HCT116 (cell line): ENCODE data around the gene KIAA0319L. TPM values are rescaled to one million over a fixed set of nuclear protein-coding genes. Genes with fewer than 3 reads are reported as not detected.

Experiments
- ATAC-seq: fragments of 200-7000 bp; cut with Tn5 transposase; 2 replicates; pipeline ENCODE4 v1.9.1; 2020; ENCODE audit warnings: mild to moderate bottlenecking, moderate library complexity
- BruUV-seq: library from RNA; stranded (reverse); fragments of 400-500 nt; replicated peaks from 2 replicates; lab custom pipeline; 2021; lab: Mats Ljungman, UMichigan
- CTCF ChIA-PET: fragments of 300-600 bp; sonication (Branson Sonifier 250); formaldehyde crosslinking; loops from one replicate; lab custom pipeline; 2021; ENCODE audit warnings: antibody characterized with exemption; lab: Charles Lee
- POLR2A ChIA-PET: fragments of 300-600, 350-600 bp; sonication (Branson Sonifier 250); formaldehyde crosslinking; loops from one replicate; lab custom pipeline; 2021; ENCODE audit warnings: antibody characterized with exemption; lab: Charles Lee
- RAD21 ChIA-PET, 2 experiments: fragments of 300-600 bp; sonication (Branson Sonifier 250); formaldehyde crosslinking; loops; one replicate each; lab custom pipeline; 2023; ENCODE audit warnings: low total read pairs in 2 of 2; ENCODE audit not compliant: uncharacterized antibody in 2 of 2, unreplicated experiment in 2 of 2, low non-redundant PET in 1 of 2; lab: Charles Lee
- DNase-seq: peaks from one replicate; pipeline ENCODE4 v3.0.0-alpha.2; 2010; ENCODE audit warnings: low read depth, low spot score
- H2AFZ ChIP-seq: fragments of 200-600 bp; shearing (Covaris generic), sonication (generic); 2 replicates; pipeline ENCODE4 v1.6.1; 2017; ENCODE audit warnings: low read depth, mixed run types, mixed read lengths, antibody characterized with exemption, low read length; ENCODE audit not compliant: poor library complexity, severe bottlenecking
- H3K27ac ChIP-seq: 2 replicates; pipeline ENCODE4 v1.5.1; 2012; ENCODE audit warnings: low read depth, low read length
- H3K27me3 ChIP-seq: fragments of 200-600 bp; sonication (generic); 2 replicates; pipeline ENCODE4 v1.6.1; 2016; ENCODE audit warnings: mixed run types, low read length, mixed read lengths; ENCODE audit not compliant: insufficient read depth
- H3K36me3 ChIP-seq, 2 experiments: fragments of 200-500 bp in 1 of 2; fragments of 200-600 bp in 1 of 2; sonication (Bioruptor generic) in 1 of 2; sonication (generic) in 1 of 2; 2 replicates each; pipeline versions ENCODE4 v1.5.1 to v1.6.1; 2014 to 2016; ENCODE audit warnings: low read length in 2 of 2, inconsistent platforms in 1 of 2, mixed read lengths in 1 of 2, mixed run types in 1 of 2; ENCODE audit not compliant: insufficient read depth in 2 of 2, control insufficient read depth in 1 of 2
- H3K4me1 ChIP-seq, 2 experiments: fragments of 200-600 bp in 1 of 2; sonication (generic) in 1 of 2; 2 replicates each; pipeline versions ENCODE4 v1.5.1 to v1.6.1; 2012 to 2017; ENCODE audit warnings: low read length in 2 of 2, inconsistent platforms in 1 of 2, mild to moderate bottlenecking in 1 of 2, mixed read lengths in 1 of 2, mixed run types in 1 of 2, moderate library complexity in 1 of 2; ENCODE audit not compliant: insufficient read depth in 2 of 2, control insufficient read depth in 1 of 2
- H3K4me2 ChIP-seq: fragments of 200-600 bp; sonication (generic); 2 replicates; pipeline ENCODE4 v1.6.1; 2017; ENCODE audit warnings: mixed run types, low read length, mixed read lengths
- H3K4me3 ChIP-seq, 2 experiments: fragments of 200-600 bp in 1 of 2; sonication (generic) in 1 of 2; replicated peaks in 1 of 2; 2 replicates each; pipeline ENCODE4 v1.5.1; 2011 to 2016; ENCODE audit warnings: low read length in 2 of 2, control low read depth in 1 of 2, low read depth in 1 of 2, mild to moderate bottlenecking in 1 of 2, mixed read lengths in 1 of 2, mixed run types in 1 of 2
- H3K79me2 ChIP-seq: fragments of 200-600 bp; sonication (generic); 2 replicates; pipeline ENCODE4 v1.6.1; 2017; ENCODE audit warnings: mild to moderate bottlenecking, mixed run types, low read length, moderate library complexity, mixed read lengths; ENCODE audit not compliant: insufficient read depth
- H3K9ac ChIP-seq: fragments of 200-600 bp; sonication (generic); 2 replicates; pipeline ENCODE4 v1.6.1; 2016; ENCODE audit warnings: low read length, mixed read lengths
- H3K9me2 ChIP-seq: fragments of 200-600 bp; sonication (generic), shearing (Covaris generic); 2 replicates; pipeline ENCODE4 v1.6.1; 2017; ENCODE audit warnings: mixed run types, mild to moderate bottlenecking, moderate library complexity; ENCODE audit not compliant: insufficient read depth
- H3K9me3 ChIP-seq, 2 experiments: fragments of 200-500 bp in 1 of 2; fragments of 200-600 bp in 1 of 2; sonication (Bioruptor generic) in 1 of 2; sonication (generic) in 1 of 2; 2 replicates each; pipeline ENCODE4 v1.6.1; 2014 to 2017; ENCODE audit warnings: low read length in 2 of 2, mixed read lengths in 2 of 2, inconsistent platforms in 1 of 2, low read depth in 1 of 2, mild to moderate bottlenecking in 1 of 2, mixed run types in 1 of 2, moderate library complexity in 1 of 2; ENCODE audit not compliant: control insufficient read depth in 1 of 2, insufficient read depth in 1 of 2
- H4K20me1 ChIP-seq: fragments of 200-600 bp; sonication (generic), shearing (Covaris generic); 2 replicates; pipeline ENCODE4 v1.6.1; 2017; ENCODE audit warnings: mixed run types, mild to moderate bottlenecking, moderate library complexity; ENCODE audit not compliant: insufficient read depth
- CEBPB ChIP-seq: IDR thresholded peaks from 2 replicates; pipeline ENCODE4 v1.6.1; 2012; ENCODE audit warnings: low read depth
- EGR1 ChIP-seq: IDR thresholded peaks from 2 replicates; pipeline ENCODE4 v1.6.1; 2012; ENCODE audit warnings: low read depth
- EZH2 ChIP-seq: fragments of 200-600 bp; sonication (generic); IDR thresholded peaks from 2 replicates; pipeline ENCODE4 v1.6.1; 2017; ENCODE audit warnings: antibody characterized with exemption, mixed run types
- POLR2A ChIP-seq: IDR thresholded peaks from 2 replicates; pipeline ENCODE4 v1.7.0; 2011; ENCODE audit warnings: borderline replicate concordance; ENCODE audit not compliant: insufficient read depth, insufficient read length; ENCODE audit errors: extremely low read depth
- POLR2AphosphoS5 ChIP-seq: IDR thresholded peaks from 2 replicates; pipeline ENCODE4 v1.6.1; 2011; ENCODE audit warnings: mild to moderate bottlenecking, low read depth, low read length, moderate library complexity
- SIN3A ChIP-seq: IDR thresholded peaks from 2 replicates; pipeline ENCODE4 v1.6.1; 2012; ENCODE audit warnings: low read depth
- SP1 ChIP-seq: IDR thresholded peaks from 2 replicates; pipeline ENCODE4 v1.6.1; 2012; ENCODE audit warnings: low read depth
- ZFX ChIP-seq: fragments of 450-650 bp; IDR thresholded peaks from 2 replicates; pipeline ENCODE4 v1.6.1; 2017
- ZNF274 ChIP-seq: fragments of 200-500 bp; sonication (Bioruptor generic); IDR thresholded peaks from 2 replicates; pipeline ENCODE4 v1.6.1; 2014; ENCODE audit warnings: mild to moderate bottlenecking, low read depth, low read length, inconsistent platforms
- intact Hi-C: fragments of 100-400 bp; cut with micrococcal nuclease; formaldehyde crosslinking; loops from 2 replicates; pipeline ENCODE4 v1.10.0; 2022
- total RNA-seq: library from RNA; stranded (reverse); gene quantifications from one replicate; pipeline ENCODE4 v1.2.1, GENCODE V29; 2021; ENCODE audit not compliant: unreplicated experiment

The KIAA0319L gene
- total RNA-seq, 1 experiment from 2014 or later: 35.6 TPM

- H3K9me2 ChIP-seq: no peaks in the 10 kb centered on the region
- no peak for TF ChIP-seq POLR2AphosphoS5
- peak; percentile 48; the same call in 1 of the 2 replicates for TF ChIP-seq ZFX
- TF ChIP-seq SP1: no peak
- TF ChIP-seq EGR1: peak; percentile 82
- TF ChIP-seq ZNF274: no peak
- TF ChIP-seq CEBPB: no peak
- no peak for TF ChIP-seq POLR2A
- no peak for TF ChIP-seq EZH2
- 0 out of 2 replicates have a peak, but pooled peaks have one; percentile 19 for TF ChIP-seq SIN3A
- no peaks in the 10 kb centered on the region for H3K27me3 ChIP-seq
- H3K9me3 ChIP-seq: no peaks in the 10 kb centered on the region
- POLR2A ChIA-PET: interaction anchor here (0.8 kb wide), 1 partner anchor 141 kb away, joined by 3 read pairs; no protein-coding TSS in a partner anchor
- peak overlapping the region; percentile 67; the same call in 1 of the 2 replicates for H3K27ac ChIP-seq
- peaks cover 20 to 39% of the 10 kb centered on the region in 2 experiments; a peak in 3 of 4 replicates for H3K4me1 ChIP-seq
- RAD21 ChIA-PET: no interaction called here
- no peak overlapping the region for H2AFZ ChIP-seq
- DNase-seq: no peak
- ATAC-seq: peak; percentile 51
- peak overlapping the region; percentile 70 to 89 for H3K4me3 ChIP-seq
- H3K36me3 ChIP-seq: no peaks in the 10 kb centered on the region
- peak overlapping the region; percentile 93 for H3K4me2 ChIP-seq
- no peaks in the 10 kb centered on the region for H3K79me2 ChIP-seq
- H3K9ac ChIP-seq: peak overlapping the region; percentile 78
- CTCF ChIA-PET: interaction anchor here (1.9 to 2.1 kb wide), 2 partner anchors 9 to 141 kb away, joined by 9 to 11 read pairs; no protein-coding TSS in a partner anchor
- intact Hi-C loops: loop anchor here (5.0 kb wide), 1 partner anchor 68 kb away; the partner anchor contains the start of gene PSMB2
- no TSS peak for BruUV-seq
- no peaks in the 10 kb centered on the region for H4K20me1 ChIP-seq
Measured at GRCh38 chr1:35574125-35574654, 17.0 kb upstream of the KIAA0319L start.
